Cardiac fibroblast (primary cell): ENCODE results near the gene OPN4.

Experiments
- DNase-seq, 2 donors: peaks; one replicate each; pipeline versions ENCODE4 v3.0.0 to v3.0.0-alpha.2; 2010; ENCODE audit warnings: low read depth in 2 of 2
- H3K4me3 ChIP-seq, 2 donors: replicated peaks in 1 of 2; 1 replicate in 1 of 2; 2 replicates in 1 of 2; pipeline ENCODE4 v1.5.1; 2011; ENCODE audit warnings: low read depth in 2 of 2, low read length in 2 of 2, mild to moderate bottlenecking in 2 of 2, moderate library complexity in 1 of 2
- CTCF ChIP-seq: IDR thresholded peaks from one replicate; pipeline ENCODE4 v1.5.1; 2011; ENCODE audit warnings: low read depth, mild to moderate bottlenecking, low read length, inconsistent platforms

OPN4 gene

GRCh38 chr10:86651631-86652331, 2.6 kb upstream of the OPN4 start:
- TF ChIP-seq CTCF = no peak
- no peak overlapping the region for H3K4me3 ChIP-seq
- no peak for DNase-seq

DNA sequence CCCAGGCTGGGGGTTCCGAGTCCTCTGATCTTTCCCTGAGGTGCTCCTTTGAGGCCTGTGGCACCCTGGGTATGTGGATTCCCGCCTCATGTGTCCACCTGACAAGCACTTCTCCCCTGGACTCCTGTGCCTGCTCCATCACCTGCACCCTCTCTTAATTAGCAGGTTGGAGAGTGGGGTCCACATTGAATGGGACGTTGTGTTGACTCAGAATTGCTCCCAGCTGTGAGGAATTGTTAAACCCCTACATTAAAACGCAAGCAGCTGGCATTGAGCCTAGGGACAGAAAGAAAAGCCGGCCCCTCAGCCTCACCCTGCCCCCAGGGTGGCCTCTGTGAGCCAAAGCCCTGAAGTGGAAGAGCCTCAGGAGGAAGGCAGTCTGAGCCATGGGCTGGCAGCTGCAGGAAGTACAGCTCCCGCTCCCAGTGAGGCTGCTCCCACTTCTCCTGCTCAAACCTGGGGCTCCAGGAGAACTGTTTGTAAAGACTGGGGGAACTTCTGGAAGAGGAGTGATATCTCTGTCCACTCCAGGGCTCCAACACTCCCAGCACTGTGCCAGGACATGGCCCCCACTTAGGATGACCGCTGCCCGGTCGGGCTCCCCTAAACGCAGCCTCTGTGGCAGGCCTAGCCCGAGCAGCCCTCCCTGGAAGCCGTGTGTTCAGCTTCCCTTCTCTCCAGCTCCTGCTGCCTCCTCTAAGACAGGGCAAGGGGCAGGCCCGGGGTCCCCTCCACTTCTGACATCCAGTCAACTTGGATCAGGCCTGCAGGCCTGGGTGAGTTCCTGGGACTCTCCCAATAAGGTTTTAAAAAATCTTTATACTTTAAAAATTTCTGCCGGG, 1.8 kb upstream of the OPN4 start:
- no peak for TF ChIP-seq CTCF
- peak in 1 of 2 donors; percentile 37 for DNase-seq

GRCh38 chr10:86653379-86653778, 968 bp upstream of the OPN4 start:
- no peak for TF ChIP-seq CTCF
- DNase-seq = no peak
- no peak overlapping the region for H3K4me3 ChIP-seq

More for the DNA sequence above, 1.8 kb upstream of the OPN4 start:
- H3K4me3 ChIP-seq = no peak overlapping the region

DNA sequence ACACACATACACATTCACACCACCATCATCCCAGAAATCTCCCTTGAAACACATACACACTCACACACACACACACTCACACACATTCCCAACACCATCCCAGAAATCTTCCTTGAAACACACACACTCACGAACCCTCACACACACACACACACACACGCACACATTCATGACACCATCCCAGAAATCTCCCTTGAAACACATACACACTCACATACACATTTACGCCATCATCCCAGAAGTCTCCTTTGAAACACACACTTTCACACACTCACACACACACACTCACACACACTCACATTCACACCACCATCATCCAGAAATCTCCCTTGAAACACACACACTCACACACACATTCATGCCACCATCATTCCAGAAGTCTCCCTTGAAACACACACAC, 360 bp upstream of the OPN4 start:
- TF ChIP-seq CTCF = no peak
- no peak overlapping the region for H3K4me3 ChIP-seq
- DNase-seq = no peak

DNA sequence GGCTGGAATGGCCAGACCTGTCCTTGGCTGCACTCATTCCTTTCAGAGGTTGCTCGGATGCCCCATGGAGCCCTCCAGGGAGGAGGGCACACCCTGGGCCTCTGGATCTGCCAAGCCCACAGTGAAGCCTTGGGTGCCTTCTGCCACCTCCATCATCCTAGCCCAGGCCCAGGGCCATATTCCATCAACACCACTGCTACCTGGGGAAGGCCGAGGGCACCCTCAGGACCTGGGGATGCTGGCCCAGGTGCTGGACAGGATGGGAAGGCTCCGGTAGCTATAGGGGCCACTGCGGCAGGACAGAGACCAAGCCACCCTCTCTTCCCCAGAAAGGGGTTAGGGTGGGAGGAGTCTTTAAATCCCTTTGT, 810 bp downstream of the OPN4 start:
- no peak for TF ChIP-seq CTCF
- no peak for DNase-seq
- H3K4me3 ChIP-seq = no peak overlapping the region

DNA sequence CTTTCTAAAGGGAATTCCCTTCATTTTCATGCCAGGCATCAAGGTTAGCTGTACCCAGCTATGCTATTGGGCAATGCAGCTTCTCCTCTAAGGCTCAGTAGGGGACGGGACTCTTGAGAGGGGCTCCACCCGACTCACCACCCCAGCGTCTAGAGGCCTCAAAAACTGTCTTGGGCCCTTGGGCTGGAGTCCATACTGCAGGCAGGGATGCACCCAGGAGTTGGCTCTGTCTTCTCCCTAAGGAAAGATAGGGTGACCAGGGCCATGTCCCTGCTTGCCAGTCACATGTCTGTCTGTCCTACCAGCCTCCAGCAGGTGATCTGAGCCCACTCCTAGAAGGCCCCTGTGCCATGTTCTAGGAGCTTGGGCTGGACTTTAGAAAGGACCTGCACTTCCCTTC, 1.2 kb downstream of the OPN4 start:
- no peak for DNase-seq
- H3K4me3 ChIP-seq = no peak overlapping the region

More for the DNA sequence above, 1.2 kb downstream of the OPN4 start:
- no peak for TF ChIP-seq CTCF
